ENCODE data around the gene KRT81.

- TF ChIP-seq CTCF (IDR thresholded peaks at IDR 0.05; ENCODE audit: insufficient read depth, low read depth, low read length) (no peak), EZH2 (IDR thresholded peaks at IDR 0.05; ENCODE audit: insufficient read depth, low read length) (no peak)
Observed at GRCh38 chr12:52284562-52285171, 6.7 kb downstream of the KRT81 start.

All from astrocyte (in vitro differentiated cells and primary cell).